Measurements from ENCODE around the gene NALCN.
A peak's percentile ranks its signal among the peaks of the same experiment; 100 is the strongest.

NALCN gene

GRCh38 chr13:101116341-101116740 lies 300.0 kb downstream of the NALCN start:
- no peak for TF ChIP-seq CTCF (IDR thresholded peaks at IDR 0.05; ENCODE audit: low read depth, low read length, missing control alignments)
- DNase-seq: no peak
- no peak overlapping the region for H3K4me3 ChIP-seq (ENCODE audit: low read depth, low read length)
- in situ Hi-C loops (cut with HindIII; ENCODE audit: low pct_ligation_motif_present, low sequenced_read_pairs): no loop called here
- H3K27ac ChIP-seq: no peak overlapping the region
- no peaks in the 10 kb centered on the region for H3K36me3 ChIP-seq (replicated peaks)
- no peaks in the 10 kb centered on the region for H3K27me3 ChIP-seq (replicated peaks)

GRCh38 chr13:101115762-101116171 lies 300.5 kb downstream of the NALCN start:
- no peaks in the 10 kb centered on the region for H3K36me3 ChIP-seq (replicated peaks)
- H3K27me3 ChIP-seq (replicated peaks): no peaks in the 10 kb centered on the region
- peak; percentile 51 for TF ChIP-seq CTCF (IDR thresholded peaks at IDR 0.05; ENCODE audit: low read depth, low read length, missing control alignments)
- no peak overlapping the region for H3K27ac ChIP-seq
- H3K4me3 ChIP-seq (ENCODE audit: low read depth, low read length): no peak overlapping the region
- in situ Hi-C loops (cut with HindIII; ENCODE audit: low pct_ligation_motif_present, low sequenced_read_pairs): no loop called here
- no peak for DNase-seq

GRCh38 chr13:101111894-101112293 lies 304.4 kb downstream of the NALCN start:
- Histone ChIP-seq H3K36me3 (replicated peaks) (no peaks in the 10 kb centered on the region), H3K27ac (no peak overlapping the region), H3K27me3 (replicated peaks) (no peaks in the 10 kb centered on the region), H3K4me3 (ENCODE audit: low read depth, low read length) (no peak overlapping the region)
- in situ Hi-C loops (cut with HindIII; ENCODE audit: low pct_ligation_motif_present, low sequenced_read_pairs): no loop called here
- TF ChIP-seq CTCF (IDR thresholded peaks at IDR 0.05; ENCODE audit: low read depth, low read length, missing control alignments): no peak
- no peak for DNase-seq

- DNase-seq: no peak
- in situ Hi-C loops (cut with HindIII; ENCODE audit: low pct_ligation_motif_present, low sequenced_read_pairs): no loop called here
Observed at GRCh38 chr13:101109005-101109404, 307.3 kb downstream of the NALCN start.

GRCh38 chr13:101098873-101099272 lies 317.4 kb downstream of the NALCN start:
- Histone ChIP-seq H3K27ac (no peak overlapping the region), H3K27me3 (replicated peaks) (no peaks in the 10 kb centered on the region), H3K36me3 (replicated peaks) (no peaks in the 10 kb centered on the region), H3K4me3 (ENCODE audit: low read depth, low read length) (no peak overlapping the region)
- in situ Hi-C loops (cut with HindIII; ENCODE audit: low pct_ligation_motif_present, low sequenced_read_pairs): no loop called here
- no peak for TF ChIP-seq CTCF (IDR thresholded peaks at IDR 0.05; ENCODE audit: low read depth, low read length, missing control alignments)
- DNase-seq: peak; percentile 2

More at GRCh38 chr13:101109005-101109404, 307.3 kb downstream of the NALCN start:
- Histone ChIP-seq H3K36me3 (replicated peaks) (no peaks in the 10 kb centered on the region), H3K27me3 (replicated peaks) (no peaks in the 10 kb centered on the region), H3K4me3 (ENCODE audit: low read depth, low read length) (no peak overlapping the region), H3K27ac (no peak overlapping the region)
- no peak for TF ChIP-seq CTCF (IDR thresholded peaks at IDR 0.05; ENCODE audit: low read depth, low read length, missing control alignments)

- no peaks in the 10 kb centered on the region for H3K27me3 ChIP-seq (replicated peaks)
- no peak overlapping the region for H3K4me3 ChIP-seq (ENCODE audit: low read depth, low read length)
- no peak for TF ChIP-seq CTCF (IDR thresholded peaks at IDR 0.05; ENCODE audit: low read depth, low read length, missing control alignments)
- no peak overlapping the region for H3K27ac ChIP-seq
- no peaks in the 10 kb centered on the region for H3K36me3 ChIP-seq (replicated peaks)
- in situ Hi-C loops (cut with HindIII; ENCODE audit: low pct_ligation_motif_present, low sequenced_read_pairs): no loop called here
- DNase-seq: no peak
Observed at GRCh38 chr13:101092985-101093384, 323.3 kb downstream of the NALCN start.

Measured in brain microvascular endothelial cell (primary cell).